ENCODE measurements around the gene RNASE11.
A peak's percentile ranks its signal among the peaks of the same experiment; 100 is the strongest.
"Not testable (repeated sequence)": the region's sequence is repeated elsewhere in the genome, so short reads cannot be mapped to it uniquely, and the experiment has no call there.

Gene RNASE11

DNA sequence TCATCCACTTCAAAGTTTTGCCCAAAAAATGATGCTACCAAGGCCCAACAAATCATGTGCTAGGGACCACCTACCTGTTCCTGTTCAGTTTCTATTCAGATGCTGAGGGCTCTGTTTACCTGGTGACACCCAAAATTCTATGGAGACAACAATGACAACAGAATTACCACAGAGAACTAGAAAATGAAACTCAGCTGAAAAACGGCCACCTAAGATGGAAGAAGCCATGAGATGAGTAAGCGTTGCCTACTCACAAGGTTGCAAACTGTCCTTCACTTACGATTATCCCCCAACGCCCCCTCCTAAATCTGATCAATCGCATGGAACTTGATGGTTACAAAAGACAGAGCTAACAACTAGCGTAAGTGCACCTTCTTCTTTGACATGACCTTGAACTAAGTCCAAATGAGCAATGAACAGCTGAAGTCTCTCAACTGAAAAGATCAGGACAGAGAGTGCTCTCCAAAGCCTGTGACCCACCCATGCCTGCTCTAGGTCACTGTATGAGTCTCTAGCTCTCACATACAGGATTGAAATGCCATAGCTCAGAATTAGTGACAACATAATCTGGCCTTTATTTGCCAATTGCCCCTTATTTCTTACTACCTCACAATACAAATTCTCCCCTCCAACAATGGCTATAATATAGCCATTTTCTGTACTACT lies at the start of gene RNASE11:
Gene RNASE11 (minus strand): TSS at position 513 of the 666 bp plus-strand sequence.
- no peak for DNase-seq (ENCODE audit: low spot score)

GRCh38 chr14:20632831-20633691 lies 45.3 kb upstream of the RNASE11 start:
- peak; percentile 68 for DNase-seq (ENCODE audit: low spot score)

GRCh38 chr14:20632448-20632830 lies 44.6 kb upstream of the RNASE11 start:
- DNase-seq (ENCODE audit: low spot score): no peak

- peak; percentile 48 for DNase-seq (ENCODE audit: low spot score)
Observed at GRCh38 chr14:20631880-20632389, 44.1 kb upstream of the RNASE11 start.

DNA sequence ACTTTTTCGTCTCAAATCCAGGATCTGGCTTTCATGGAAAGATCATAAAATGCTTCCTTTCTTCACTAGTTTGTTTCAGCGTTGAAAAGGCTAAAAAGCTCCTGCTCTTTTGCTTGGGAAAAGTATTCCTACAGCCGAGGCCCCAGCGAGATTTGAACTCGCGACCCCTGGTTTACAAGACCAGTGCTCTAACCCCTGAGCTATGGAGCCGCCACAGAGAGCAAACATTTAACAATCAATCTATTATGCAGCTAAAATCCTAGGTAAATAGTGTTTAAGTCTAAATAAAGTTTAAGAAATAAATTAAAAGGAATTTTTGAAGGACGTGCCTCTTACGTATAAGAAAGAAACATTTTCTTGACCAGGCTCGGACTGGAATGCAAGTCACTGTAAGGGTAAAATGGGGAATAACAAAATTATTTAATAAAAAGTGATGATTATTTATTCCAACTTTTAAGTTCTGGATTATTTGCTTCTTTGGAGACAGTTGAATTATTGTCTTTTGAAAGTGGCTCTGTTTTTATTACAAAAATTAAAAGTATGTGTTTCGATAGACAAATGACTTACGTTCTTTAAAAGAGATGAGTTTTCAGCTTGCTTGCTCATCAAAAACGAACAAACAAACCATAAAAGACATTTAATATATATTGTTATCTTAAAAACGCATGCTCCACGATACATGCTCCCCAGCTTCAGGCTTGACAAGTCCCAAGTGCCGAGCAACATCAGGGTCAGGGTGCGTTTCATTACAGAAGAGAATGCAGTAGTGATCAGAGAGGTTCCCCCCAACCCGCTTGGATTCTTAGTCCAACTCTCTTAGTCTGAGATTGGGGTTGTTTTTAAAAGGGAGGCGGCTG lies 43.5 kb upstream of the RNASE11 start:
- no peak for DNase-seq (ENCODE audit: low spot score)

GRCh38 chr14:20630340-20631022 lies 42.7 kb upstream of the RNASE11 start:
- DNase-seq (ENCODE audit: low spot score): peak; percentile 32

DNA sequence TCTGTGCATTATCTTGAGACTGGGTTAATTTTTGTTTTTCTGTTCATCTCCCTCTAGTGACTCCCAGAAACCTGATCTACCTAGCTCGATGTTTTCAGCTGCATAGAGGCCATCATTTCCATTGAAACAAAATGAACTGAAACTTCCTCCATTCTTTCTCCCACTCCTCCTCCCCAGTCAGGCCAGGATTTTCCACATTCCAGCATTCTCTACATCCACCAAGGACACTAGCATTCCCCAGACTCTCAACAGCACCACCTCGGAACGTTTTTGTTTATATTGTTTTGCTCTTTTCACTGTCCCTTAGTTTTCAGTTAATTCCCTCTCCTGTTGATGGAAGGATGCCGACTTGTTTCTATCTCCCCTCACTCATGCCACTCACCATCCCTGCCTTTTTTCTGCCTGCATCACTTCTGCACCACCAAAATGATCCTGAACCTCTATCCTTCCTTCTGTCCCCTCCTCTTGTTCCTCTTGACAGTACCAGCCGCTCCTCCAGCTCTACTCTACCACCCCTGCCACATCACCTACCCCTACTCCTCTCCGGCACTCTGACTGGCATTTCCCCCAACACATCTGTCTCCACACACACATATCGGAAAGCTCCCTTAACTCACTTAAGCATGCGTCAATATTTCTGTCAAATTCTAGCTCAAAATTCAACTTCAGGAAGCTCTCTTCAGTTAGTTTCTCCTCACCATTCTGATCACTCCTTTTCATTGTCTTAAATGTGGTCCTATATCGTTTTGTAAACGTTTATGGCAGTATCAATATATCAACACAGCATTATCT lies 40.5 kb upstream of the RNASE11 start:
- no peak for DNase-seq (ENCODE audit: low spot score)

GRCh38 chr14:20627346-20628027 lies 39.7 kb upstream of the RNASE11 start:
- DNase-seq (ENCODE audit: low spot score): no peak

DNA sequence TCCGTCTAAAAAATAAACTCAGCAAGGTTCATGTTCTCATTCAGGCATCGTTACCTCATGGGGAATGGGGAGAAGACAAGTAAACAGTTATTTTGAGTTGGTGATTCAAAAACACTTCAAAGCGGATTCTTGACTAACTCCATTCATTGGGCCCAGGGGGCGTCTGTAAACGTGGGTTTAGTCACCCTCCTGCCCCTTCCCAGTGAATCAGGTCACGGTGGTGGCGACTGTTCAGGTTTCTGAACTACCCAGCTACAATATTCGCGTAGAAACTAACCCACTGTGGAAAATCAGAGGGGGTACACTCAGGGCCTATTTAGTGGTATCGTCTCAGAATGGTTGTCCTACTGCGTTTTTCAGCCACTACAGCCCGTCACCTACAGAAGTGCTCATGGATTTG lies 38.5 kb upstream of the RNASE11 start:
- DNase-seq (ENCODE audit: low spot score): no peak

DNA sequence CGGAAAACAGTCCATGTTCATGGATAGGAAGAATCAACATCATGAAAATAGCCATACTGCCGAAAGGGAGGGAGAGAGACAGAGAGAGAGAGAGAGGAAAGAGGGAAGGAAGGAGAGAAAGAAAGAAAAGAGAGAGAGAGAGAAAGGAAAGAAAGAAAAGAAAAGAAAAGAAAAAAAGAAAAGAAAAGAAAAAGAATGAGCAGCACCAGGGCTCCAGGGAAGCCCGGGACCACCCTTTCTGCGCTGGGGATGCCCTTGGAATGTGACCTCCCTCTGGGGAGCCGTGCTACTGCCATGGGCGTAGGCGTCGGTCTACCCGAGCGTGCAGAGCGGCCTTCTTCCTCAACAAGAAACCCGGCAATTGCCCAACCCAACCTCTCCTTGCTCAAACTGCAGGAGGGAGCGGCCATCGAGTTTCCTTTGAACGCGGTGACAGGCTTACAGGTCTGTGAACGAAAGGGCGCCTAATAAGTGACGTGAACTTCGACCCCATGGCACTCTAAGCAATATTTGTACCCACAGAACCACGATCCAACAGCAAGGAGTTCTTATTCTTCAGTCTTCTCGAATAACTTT lies 36.8 kb upstream of the RNASE11 start:
- no peak for DNase-seq (ENCODE audit: low spot score)

GRCh38 chr14:20623798-20624197 lies 36.0 kb upstream of the RNASE11 start:
- DNase-seq (ENCODE audit: low spot score): no peak

DNA sequence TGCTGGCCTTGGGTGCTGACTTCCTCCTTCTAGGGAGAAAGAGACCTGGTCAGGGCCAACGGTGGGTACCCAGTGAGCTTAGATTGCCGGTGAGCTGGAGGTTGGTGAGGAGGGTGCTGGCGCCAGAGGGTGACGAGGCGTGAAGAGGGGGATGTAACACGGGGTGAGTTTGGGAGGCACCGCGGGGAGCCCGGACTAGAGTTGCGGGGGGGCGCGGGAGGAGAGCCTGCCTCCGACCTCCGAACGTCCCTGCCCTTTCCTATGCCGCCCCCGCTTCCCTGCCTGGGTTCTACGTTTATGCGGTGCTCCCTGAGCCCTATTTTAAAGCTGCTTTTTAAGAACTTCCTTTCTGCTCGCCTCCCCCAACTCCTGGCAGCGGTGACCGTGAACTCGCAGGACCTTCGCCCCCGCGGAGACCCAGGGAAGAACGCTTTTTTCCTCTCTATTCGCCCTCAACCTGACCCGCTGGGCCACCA lies 35.1 kb upstream of the RNASE11 start:
- no peak for DNase-seq (ENCODE audit: low spot score)

DNA sequence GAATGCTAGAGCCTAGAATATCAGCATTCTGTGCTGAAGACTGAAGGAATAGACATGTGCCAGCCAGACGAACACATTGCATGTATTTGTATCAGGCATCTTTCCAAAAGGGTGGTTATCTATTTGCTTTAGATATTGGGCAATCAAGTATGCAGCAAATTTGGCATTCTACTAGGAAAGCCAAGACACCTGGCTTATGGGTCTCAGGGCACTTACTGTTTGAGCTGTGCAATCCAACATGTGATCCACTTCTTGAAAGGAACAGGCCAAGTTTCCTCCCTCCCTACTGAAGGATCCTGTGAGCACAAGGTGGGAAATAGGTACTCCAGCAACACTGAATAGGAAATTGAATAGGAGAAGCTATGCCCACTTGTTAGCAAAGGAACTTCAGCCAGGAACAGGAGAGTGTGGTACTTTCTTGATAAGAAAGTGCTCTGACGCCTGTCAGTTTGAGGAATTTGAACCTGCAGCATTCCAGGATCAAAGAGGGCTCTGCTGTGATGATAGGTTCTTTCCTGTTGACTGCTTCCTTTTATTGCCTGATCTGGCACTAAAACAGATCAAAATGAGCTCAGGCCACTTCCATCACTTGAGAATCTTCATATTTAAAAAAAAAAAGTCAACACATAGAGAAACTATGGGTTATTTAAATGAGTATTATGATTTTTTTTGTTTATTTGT lies 33.1 kb upstream of the RNASE11 start:
- no peak for DNase-seq (ENCODE audit: low spot score)

DNA sequence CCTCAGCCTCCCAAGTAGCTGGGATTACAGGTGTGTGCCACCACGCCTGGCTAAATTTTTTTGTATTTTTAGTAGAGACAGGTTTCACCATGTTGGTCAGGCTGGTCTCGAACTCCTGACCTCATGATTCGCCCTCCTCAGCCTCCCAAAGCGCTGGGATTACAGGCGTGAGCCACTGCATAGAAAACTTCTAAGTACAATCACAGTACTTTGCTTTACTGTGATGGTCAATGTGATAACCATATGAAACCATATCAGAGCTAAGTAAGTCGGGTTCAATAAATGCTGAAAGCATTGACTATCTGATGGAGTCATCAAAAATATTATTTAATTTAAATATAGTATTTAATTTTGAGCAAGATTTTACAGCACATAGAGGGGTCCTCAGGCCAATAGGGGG lies 31.9 kb upstream of the RNASE11 start:
- DNase-seq (ENCODE audit: low spot score): not testable (repeated sequence)

DNA sequence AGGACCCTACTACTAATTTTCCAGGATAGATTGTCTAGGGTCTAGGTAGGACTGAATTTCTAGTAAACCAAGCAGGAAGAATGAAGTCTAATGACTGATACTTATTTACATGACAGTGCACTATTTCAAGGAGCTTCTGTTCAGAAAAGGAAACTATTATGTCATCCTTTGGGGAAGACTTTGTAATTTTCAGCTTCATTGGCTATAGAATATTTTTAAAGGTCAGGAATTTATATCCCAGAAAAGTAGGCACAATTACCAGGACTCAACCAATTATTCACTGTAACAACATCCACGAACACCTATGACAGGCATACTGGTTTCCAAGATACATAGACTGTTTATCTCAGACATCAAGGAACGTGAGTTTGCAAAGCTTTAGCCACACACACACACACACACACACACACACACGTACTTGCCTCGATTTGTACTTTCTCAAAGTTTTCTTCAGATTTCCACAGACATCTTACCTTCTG lies 30.5 kb upstream of the RNASE11 start:
- DNase-seq (ENCODE audit: low spot score): no peak

GRCh38 chr14:20617138-20618003 lies 29.6 kb upstream of the RNASE11 start:
- no peak for DNase-seq (ENCODE audit: low spot score)

DNA sequence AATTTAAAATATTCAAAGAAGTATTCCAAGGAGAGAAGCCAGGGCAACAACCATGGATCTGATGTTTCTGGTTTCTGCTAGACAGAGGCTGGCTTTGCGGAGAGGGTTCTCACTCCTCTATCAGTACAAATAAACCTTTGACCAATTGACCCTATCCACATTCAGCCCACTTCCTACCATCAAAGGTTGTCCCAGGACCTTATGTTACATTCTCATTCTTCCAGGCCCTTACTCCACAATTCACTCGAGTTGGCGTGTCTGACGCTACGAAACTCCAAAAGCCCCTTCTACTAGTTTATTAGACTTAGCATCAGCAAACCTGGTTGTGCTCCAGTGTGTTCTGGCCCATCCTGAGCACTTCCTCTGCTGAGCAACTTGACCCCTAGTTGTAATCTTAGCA lies 28.2 kb upstream of the RNASE11 start:
- DNase-seq (ENCODE audit: low spot score): no peak
